GM13977 (cell line): Measurements from ENCODE around the gene ABCA2.

ENCODE experiments used
- DNase-seq: peaks from one replicate; pipeline ENCODE4 v3.0.0; 2012; ENCODE audit warnings: low spot score
- in situ Hi-C: fragments of 300-500 bp; cut with MboI; formaldehyde crosslinking; loops from one replicate; pipeline ENCODE4 v1.12.0; 2022; ENCODE audit warnings: low sequenced_read_pairs, low pct_unique_long_range_greater_than_20kb, mixed read lengths, inconsistent platforms; ENCODE audit not compliant: unreplicated experiment
- TF ChIP-seq, protein P1 (sequence below): IDR thresholded peaks from 2 replicates; pipeline ENCODE4 v1.5.1; 2012; ENCODE audit warnings: mild to moderate bottlenecking, control low read depth; ENCODE audit not compliant: insufficient read depth; ENCODE audit errors: extremely low read depth, missing control alignments

Gene ABCA2

GRCh38 chr9:137011156-137011555 is 16.9 kb downstream of the ABCA2 start:
- TF ChIP-seq, protein P1, sequence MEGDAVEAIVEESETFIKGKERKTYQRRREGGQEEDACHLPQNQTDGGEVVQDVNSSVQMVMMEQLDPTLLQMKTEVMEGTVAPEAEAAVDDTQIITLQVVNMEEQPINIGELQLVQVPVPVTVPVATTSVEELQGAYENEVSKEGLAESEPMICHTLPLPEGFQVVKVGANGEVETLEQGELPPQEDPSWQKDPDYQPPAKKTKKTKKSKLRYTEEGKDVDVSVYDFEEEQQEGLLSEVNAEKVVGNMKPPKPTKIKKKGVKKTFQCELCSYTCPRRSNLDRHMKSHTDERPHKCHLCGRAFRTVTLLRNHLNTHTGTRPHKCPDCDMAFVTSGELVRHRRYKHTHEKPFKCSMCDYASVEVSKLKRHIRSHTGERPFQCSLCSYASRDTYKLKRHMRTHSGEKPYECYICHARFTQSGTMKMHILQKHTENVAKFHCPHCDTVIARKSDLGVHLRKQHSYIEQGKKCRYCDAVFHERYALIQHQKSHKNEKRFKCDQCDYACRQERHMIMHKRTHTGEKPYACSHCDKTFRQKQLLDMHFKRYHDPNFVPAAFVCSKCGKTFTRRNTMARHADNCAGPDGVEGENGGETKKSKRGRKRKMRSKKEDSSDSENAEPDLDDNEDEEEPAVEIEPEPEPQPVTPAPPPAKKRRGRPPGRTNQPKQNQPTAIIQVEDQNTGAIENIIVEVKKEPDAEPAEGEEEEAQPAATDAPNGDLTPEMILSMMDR, result no peak
- in situ Hi-C loops, result no loop called here
- no peak for DNase-seq

- no peak for DNase-seq
- TF ChIP-seq, protein P1, result no peak
- in situ Hi-C loops, result no loop called here
Observed at GRCh38 chr9:137009938-137010732, 17.9 kb downstream of the ABCA2 start.

DNA sequence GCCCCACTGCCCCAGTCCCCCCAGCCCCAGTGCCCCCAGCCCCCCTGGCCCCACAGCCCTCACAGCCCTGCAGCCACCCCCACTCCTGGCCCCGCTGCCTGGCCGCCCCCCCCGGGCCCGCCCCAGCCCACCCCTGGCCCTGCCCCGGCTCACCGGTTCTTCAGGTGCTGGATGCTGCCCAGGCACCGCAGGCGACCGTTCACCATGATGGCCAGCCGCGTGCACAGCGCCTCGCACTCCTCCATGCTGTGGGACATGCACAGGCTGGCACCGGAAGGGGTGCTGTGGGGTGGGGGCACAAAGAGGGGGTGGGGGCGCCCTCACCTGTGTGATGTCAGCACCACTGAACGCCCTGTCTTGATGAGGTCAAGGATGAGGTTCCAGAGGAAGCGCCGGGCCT is 18.8 kb downstream of the ABCA2 start:
- no peak for DNase-seq
- TF ChIP-seq, protein P1, result no peak
- in situ Hi-C loops, result no loop called here

GRCh38 chr9:137008312-137008711 is 19.7 kb downstream of the ABCA2 start:
- TF ChIP-seq, protein P1, result no peak
- in situ Hi-C loops, result no loop called here
- DNase-seq, result no peak

DNA sequence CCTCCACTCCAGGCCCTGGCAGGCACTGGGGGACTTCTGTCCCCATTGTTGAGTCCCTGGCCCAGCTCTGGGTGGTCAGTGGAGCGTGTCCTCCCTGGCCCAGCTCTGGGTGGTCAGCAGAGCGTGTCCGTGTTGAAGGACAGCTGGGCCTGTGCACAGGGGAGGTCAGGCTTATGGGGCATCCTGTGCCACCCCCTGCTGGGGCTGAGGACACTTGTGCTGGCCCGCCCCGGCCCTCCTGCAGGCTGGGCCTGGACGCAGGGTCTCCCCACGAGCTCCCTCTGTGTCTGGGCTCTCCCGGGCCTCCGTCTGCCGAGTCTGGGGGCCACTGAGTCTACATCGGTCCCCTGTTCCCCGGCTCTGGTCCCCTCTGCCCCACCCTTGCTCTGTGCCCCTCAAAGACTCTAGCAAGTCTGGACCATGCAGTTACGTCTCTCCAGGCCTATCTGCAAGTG is 20.2 kb downstream of the ABCA2 start:
- TF ChIP-seq, protein P1, result no peak
- in situ Hi-C loops, result no loop called here
- no peak for DNase-seq

DNA sequence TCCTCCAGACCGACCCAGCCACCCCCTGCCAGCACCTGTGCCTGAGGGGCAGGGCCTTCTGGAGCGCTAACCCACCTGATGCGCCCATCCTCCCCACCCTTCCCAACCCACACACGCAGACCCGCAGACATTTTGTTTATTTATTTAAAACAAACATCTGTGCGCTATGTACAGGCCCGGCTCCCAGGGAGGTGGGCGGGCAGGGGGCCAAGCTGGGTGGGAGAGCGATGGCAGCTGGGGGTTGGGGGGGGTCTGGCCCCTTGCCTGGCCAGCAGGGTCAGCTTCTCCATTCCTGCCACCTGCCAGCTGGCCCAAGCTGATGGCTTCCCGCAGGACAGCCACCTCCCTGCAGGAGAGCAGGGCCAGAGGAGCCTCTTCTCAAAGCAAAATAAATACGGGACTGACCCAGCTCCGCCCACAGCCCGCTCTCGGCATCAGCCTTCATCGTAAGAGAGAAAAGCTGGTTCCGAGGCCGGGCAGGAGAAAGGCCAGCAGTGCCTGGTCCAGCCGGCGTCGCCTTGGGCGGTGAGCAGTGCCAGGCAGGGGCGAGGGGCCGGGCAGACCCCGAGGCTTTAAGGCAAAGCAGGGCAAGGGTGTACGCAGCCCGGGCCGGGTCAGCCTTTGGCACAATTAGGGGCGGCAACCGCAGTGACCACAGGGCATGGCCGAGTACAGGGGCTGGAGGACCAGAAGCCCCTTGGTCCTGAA is 20.8 kb downstream of the ABCA2 start:
- in situ Hi-C loops, result no loop called here
- no peak for DNase-seq
- TF ChIP-seq, protein P1, result no peak
